ENCODE measurements around the gene VANGL1. TPM values are rescaled to one million over a fixed set of nuclear protein-coding genes. Genes with fewer than 3 reads are reported as not detected.

The VANGL1 gene
- total RNA-seq, 2 experiments from 2014 or later: 11.8 TPM

- ATAC-seq (no peak), DNase-seq (no peak)
- H3K4me1 Mint-ChIP-seq: peaks cover 8% of the 10 kb centered on the region
- H3K9me3 Mint-ChIP-seq (ENCODE audit: low read depth): no peaks in the 10 kb centered on the region
- no peak overlapping the region for H3K27ac Mint-ChIP-seq
- CTCF ChIA-PET: no interaction called here
- no peak overlapping the region for H3K4me3 Mint-ChIP-seq
- peaks cover 26% of the 10 kb centered on the region for H3K36me3 Mint-ChIP-seq
- H3K27me3 Mint-ChIP-seq: no peaks in the 10 kb centered on the region
Measured at GRCh38 chr1:115665319-115666096, 23.7 kb downstream of the VANGL1 start.

GRCh38 chr1:115666206-115666605 is 24.4 kb downstream of the VANGL1 start:
- Mint-ChIP-seq H3K27me3 (no peaks in the 10 kb centered on the region), H3K4me3 (no peak overlapping the region), H3K36me3 (peaks cover 23% of the 10 kb centered on the region), H3K4me1 (peaks cover 8% of the 10 kb centered on the region), H3K9me3 (ENCODE audit: low read depth) (no peaks in the 10 kb centered on the region), H3K27ac (no peak overlapping the region)
- CTCF ChIA-PET: no interaction called here
- DNase-seq: no peak
- ATAC-seq: no peak

GRCh38 chr1:115666702-115667101 is 24.9 kb downstream of the VANGL1 start:
- Mint-ChIP-seq H3K9me3 (ENCODE audit: low read depth) (no peaks in the 10 kb centered on the region), H3K27ac (no peak overlapping the region)
- no peak for ATAC-seq

GRCh38 chr1:115668579-115668978 is 26.8 kb downstream of the VANGL1 start:
- DNase-seq: no peak
- H3K9me3 Mint-ChIP-seq (ENCODE audit: low read depth): no peaks in the 10 kb centered on the region
- peaks cover 8% of the 10 kb centered on the region for H3K4me1 Mint-ChIP-seq
- CTCF ChIA-PET: interaction anchor here (1.1 kb wide), 1 partner anchor 26 kb away, joined by 3 read pairs; no protein-coding TSS in a partner anchor
- no peak overlapping the region for H3K4me3 Mint-ChIP-seq
- no peaks in the 10 kb centered on the region for H3K27me3 Mint-ChIP-seq
- no peak overlapping the region for H3K27ac Mint-ChIP-seq
- H3K36me3 Mint-ChIP-seq: peaks cover 21% of the 10 kb centered on the region
- ATAC-seq: no peak

More at GRCh38 chr1:115666702-115667101, 24.9 kb downstream of the VANGL1 start:
- Mint-ChIP-seq H3K27me3 (no peaks in the 10 kb centered on the region), H3K36me3 (peaks cover 23% of the 10 kb centered on the region), H3K4me3 (no peak overlapping the region), H3K4me1 (peaks cover 8% of the 10 kb centered on the region)
- CTCF ChIA-PET: no interaction called here
- no peak for DNase-seq

GRCh38 chr1:115669002-115669673 is 27.4 kb downstream of the VANGL1 start:
- H3K36me3 Mint-ChIP-seq: peaks cover 16% of the 10 kb centered on the region
- no peaks in the 10 kb centered on the region for H3K9me3 Mint-ChIP-seq (ENCODE audit: low read depth)
- H3K27ac Mint-ChIP-seq: no peak overlapping the region
- ATAC-seq: peak; percentile 33
- H3K4me1 Mint-ChIP-seq: peaks cover 8% of the 10 kb centered on the region
- CTCF ChIA-PET: interaction anchor here (1.1 kb wide), 1 partner anchor 26 kb away, joined by 3 read pairs; no protein-coding TSS in a partner anchor
- H3K27me3 Mint-ChIP-seq: no peaks in the 10 kb centered on the region
- DNase-seq: no peak
- H3K4me3 Mint-ChIP-seq: no peak overlapping the region

DNA sequence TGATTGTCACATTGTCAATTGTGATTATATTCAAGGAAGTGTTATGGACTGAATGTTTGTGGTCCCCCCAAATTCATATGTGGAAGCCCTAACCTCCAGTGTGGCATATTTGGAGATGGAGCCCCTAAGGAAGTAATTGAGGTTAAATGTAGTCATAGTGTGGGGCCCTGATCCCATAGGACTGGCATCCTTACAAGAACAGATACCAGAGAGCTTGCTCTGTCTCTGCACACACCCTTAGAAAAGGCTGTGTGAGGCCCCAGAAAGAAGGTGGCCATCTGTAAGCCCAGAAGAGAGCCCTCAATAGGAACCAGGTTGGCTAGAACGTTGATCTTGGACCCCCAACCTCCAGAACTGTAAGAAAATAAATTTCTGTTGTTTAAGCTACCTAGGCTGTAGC is 28.1 kb downstream of the VANGL1 start:
- Mint-ChIP-seq H3K4me1 (peaks cover 8% of the 10 kb centered on the region), H3K27ac (no peak overlapping the region), H3K9me3 (ENCODE audit: low read depth) (no peaks in the 10 kb centered on the region), H3K4me3 (no peak overlapping the region), H3K36me3 (peaks cover 14% of the 10 kb centered on the region), H3K27me3 (no peaks in the 10 kb centered on the region)
- DNase-seq (no peak), ATAC-seq (no peak)
- CTCF ChIA-PET: interaction anchor here (0.9 kb wide), 1 partner anchor 37 kb away, joined by 4 read pairs; no protein-coding TSS in a partner anchor

DNA sequence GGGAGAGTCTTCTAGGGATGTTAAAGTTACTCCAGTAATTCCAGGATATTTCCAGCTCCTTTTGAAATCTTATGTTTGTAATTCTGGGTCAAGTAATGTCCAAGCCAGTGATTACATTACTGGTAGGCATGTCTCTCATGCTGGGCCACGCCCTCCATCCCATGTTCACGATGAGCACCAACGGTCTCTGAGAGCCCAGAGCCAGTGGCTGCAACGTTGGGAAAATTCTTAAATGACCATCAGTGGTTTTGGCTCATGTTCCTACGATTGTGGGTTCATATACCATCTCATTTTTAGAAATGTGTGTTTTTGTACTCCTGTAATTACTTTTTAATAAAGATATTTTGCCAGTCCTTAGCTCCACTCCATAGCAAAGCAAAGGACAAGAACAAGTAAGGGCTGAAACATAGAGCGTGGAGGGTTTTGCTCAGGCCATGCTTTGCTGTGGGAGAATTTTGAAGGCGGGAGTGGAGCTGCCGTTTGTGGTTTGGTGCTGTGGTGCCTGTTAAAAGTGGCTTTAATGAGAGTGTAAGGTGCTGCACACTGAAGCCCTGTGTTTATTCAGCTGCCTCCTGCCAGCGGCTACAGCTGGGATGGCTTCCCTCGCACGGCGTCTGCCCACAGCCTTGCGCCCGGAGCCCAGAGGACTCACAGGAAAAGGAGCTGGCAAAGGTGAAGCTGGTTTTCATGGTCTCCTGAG is 28.9 kb downstream of the VANGL1 start:
- Mint-ChIP-seq H3K27me3 (no peaks in the 10 kb centered on the region), H3K9me3 (ENCODE audit: low read depth) (no peaks in the 10 kb centered on the region), H3K27ac (no peak overlapping the region), H3K4me1 (peaks cover 8% of the 10 kb centered on the region), H3K36me3 (peaks cover 14% of the 10 kb centered on the region), H3K4me3 (no peak overlapping the region)
- DNase-seq: no peak
- ATAC-seq: no peak
- CTCF ChIA-PET: interaction anchor here (0.9 kb wide), 1 partner anchor 36 kb away, joined by 4 read pairs; no protein-coding TSS in a partner anchor

GRCh38 chr1:115671176-115671934 is 29.6 kb downstream of the VANGL1 start:
- DNase-seq (no peak), ATAC-seq (no peak)
- Mint-ChIP-seq H3K36me3 (peaks cover 14% of the 10 kb centered on the region), H3K27me3 (no peaks in the 10 kb centered on the region), H3K4me1 (peaks cover 8% of the 10 kb centered on the region), H3K27ac (no peak overlapping the region), H3K4me3 (no peak overlapping the region), H3K9me3 (ENCODE audit: low read depth) (no peaks in the 10 kb centered on the region)
- CTCF ChIA-PET: interaction anchor here (1.7 kb wide), 1 partner anchor 35 kb away, joined by 3 read pairs; no protein-coding TSS in a partner anchor

DNA sequence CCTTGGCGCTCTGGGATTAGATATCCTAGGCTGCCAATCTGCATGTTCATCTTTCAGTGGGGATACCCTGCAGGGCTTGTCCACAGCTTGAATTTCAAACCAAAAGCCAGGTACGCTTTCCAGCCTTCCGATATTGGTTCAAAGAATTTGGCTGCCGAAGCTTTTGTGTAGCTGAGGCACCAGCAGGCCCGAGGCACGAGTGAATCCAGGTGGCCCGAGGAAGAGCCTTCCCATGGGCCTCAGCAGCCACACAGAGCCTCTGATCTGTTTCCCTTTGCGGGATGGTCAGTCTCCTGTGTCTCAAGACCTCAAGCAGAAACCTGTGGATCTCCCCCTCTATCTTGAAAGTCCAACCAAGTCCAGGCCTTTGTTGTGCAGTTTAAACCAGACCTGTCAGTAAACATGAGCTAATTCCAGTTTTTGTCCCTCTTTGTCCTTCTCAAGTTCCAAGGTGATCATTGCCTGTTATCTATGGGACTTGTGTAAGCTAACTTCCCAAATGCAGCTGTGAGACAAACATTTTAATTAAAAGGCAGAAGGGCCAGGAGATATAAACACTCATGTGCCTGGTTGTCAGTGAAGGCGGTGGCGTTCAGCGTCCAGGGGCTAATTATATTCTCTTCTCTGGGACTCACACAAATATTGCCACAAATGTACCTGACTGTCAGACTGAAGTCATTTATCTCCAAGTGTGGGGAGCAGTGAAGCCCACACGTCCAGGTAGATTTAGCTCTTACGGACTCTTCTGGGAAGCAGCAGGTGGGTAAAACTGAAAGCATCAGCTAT is 30.6 kb downstream of the VANGL1 start:
- H3K4me1 Mint-ChIP-seq: peaks cover 10% of the 10 kb centered on the region
- H3K27me3 Mint-ChIP-seq: no peaks in the 10 kb centered on the region
- H3K9me3 Mint-ChIP-seq (ENCODE audit: low read depth): no peaks in the 10 kb centered on the region
- no peak overlapping the region for H3K27ac Mint-ChIP-seq
- no peak overlapping the region for H3K4me3 Mint-ChIP-seq
- DNase-seq: no peak
- H3K36me3 Mint-ChIP-seq: peaks cover 13% of the 10 kb centered on the region
- no peak for ATAC-seq
- CTCF ChIA-PET: interaction anchor here (1.3 to 1.7 kb wide), 2 partner anchors 34 to 44 kb away, joined by 3 read pairs; no protein-coding TSS in a partner anchor

DNA sequence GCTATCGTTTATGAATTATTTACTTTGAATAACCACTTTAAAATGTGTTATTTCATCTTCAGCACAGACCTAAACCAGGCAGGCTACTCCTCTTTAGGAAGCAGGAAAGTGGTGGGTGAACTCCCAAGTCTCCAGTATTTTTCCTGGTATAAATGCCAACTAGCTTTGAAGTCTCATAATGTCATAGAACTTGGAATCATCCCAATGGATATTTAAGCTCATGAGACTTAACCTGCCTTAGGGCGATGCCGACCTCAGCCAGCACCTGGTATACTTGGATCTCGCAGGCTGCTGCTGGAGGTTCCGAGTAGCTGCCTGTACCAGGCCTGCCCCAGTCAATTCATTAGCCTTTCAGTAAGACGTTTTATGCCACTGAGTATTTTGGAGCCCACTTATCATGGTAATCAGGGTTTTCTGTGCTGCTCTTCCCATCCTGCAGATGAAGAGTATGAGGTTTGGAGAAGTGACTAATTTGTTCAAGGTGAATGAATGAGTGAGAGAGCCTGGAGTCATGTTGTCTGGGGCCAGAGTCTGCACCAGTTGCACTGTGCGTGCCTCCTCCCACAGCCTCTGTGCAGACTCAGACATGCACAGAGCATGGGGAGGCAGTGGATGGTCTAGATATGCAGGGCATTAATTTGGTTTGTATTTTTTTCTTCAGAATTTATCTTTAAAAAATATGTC is 34.9 kb downstream of the VANGL1 start:
- CTCF ChIA-PET: no interaction called here

DNA sequence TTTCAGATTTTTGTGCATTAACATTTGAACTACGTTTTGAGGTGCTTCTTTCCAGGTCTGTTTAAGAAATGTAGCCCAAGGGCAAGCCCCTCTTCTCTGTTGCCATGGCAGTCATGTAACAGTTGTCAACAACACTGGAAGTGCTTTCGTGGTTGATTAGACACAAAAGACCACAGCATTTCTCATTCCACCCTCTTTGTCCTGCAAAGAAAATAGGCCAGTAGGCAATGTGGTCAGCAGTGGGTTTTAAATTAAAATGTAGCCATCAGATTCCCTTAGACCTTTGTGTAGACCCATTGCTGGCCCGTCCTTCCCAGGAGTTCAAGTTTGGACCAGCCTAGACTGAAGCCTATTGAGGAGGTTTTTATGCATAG is 35.4 kb downstream of the VANGL1 start:
- CTCF ChIA-PET: no interaction called here
- DNase-seq: no peak
- no peak for ATAC-seq
- Mint-ChIP-seq H3K27me3 (no peaks in the 10 kb centered on the region), H3K4me3 (no peak overlapping the region), H3K36me3 (peaks cover 1% of the 10 kb centered on the region), H3K27ac (no peak overlapping the region), H3K9me3 (ENCODE audit: low read depth) (no peaks in the 10 kb centered on the region), H3K4me1 (peaks cover 10% of the 10 kb centered on the region)

More for the DNA sequence above, 34.9 kb downstream of the VANGL1 start:
- Mint-ChIP-seq H3K4me3 (no peak overlapping the region), H3K27ac (no peak overlapping the region), H3K9me3 (ENCODE audit: low read depth) (no peaks in the 10 kb centered on the region), H3K27me3 (no peaks in the 10 kb centered on the region), H3K4me1 (peaks cover 10% of the 10 kb centered on the region), H3K36me3 (peaks cover 1% of the 10 kb centered on the region)
- ATAC-seq: no peak
- DNase-seq: no peak

- Mint-ChIP-seq H3K36me3 (peaks cover 1% of the 10 kb centered on the region), H3K9me3 (ENCODE audit: low read depth) (no peaks in the 10 kb centered on the region), H3K27me3 (no peaks in the 10 kb centered on the region), H3K4me1 (peaks cover 12% of the 10 kb centered on the region), H3K27ac (no peak overlapping the region), H3K4me3 (no peak overlapping the region)
- ATAC-seq: no peak
- no peak for DNase-seq
- CTCF ChIA-PET: no interaction called here
Measured at GRCh38 chr1:115677565-115677964, 35.8 kb downstream of the VANGL1 start.
